GM18508 (cell line): Measurements from ENCODE around the gene SLC9A9.
"Not testable (repeated sequence)": the region's sequence is repeated elsewhere in the genome, so short reads cannot be mapped to it uniquely, and the experiment has no call there.

Experiments used
- ATAC-seq: cut with Tn5 transposase; IDR thresholded peaks from one replicate; pipeline ENCODE4 v1.9.1; 2021; ENCODE audit warnings: moderate number of reproducible peaks; ENCODE audit not compliant: insufficient read depth, unreplicated experiment

The SLC9A9 gene

GRCh38 chr3:143437405-143437804, 410.9 kb downstream of the SLC9A9 start:
- no peak for ATAC-seq

- ATAC-seq: no peak
Observed at GRCh38 chr3:143436231-143436930, 411.9 kb downstream of the SLC9A9 start.

GRCh38 chr3:143433787-143434378, 414.4 kb downstream of the SLC9A9 start:
- no peak for ATAC-seq

GRCh38 chr3:143431298-143431697, 417.0 kb downstream of the SLC9A9 start:
- ATAC-seq: not testable (repeated sequence)

GRCh38 chr3:143430568-143430967, 417.7 kb downstream of the SLC9A9 start:
- no peak for ATAC-seq

- no peak for ATAC-seq
Observed at GRCh38 chr3:143429628-143430514, 418.4 kb downstream of the SLC9A9 start.

- ATAC-seq: no peak
Observed at GRCh38 chr3:143428294-143428693, 420.0 kb downstream of the SLC9A9 start.

- no peak for ATAC-seq
Observed at GRCh38 chr3:143427631-143428030, 420.6 kb downstream of the SLC9A9 start.

- no peak for ATAC-seq
Observed at GRCh38 chr3:143424874-143425273, 423.4 kb downstream of the SLC9A9 start.

- ATAC-seq: no peak
Observed at GRCh38 chr3:143421556-143421955, 426.7 kb downstream of the SLC9A9 start.

GRCh38 chr3:143419611-143420010, 428.7 kb downstream of the SLC9A9 start:
- no peak for ATAC-seq

GRCh38 chr3:143418391-143418790, 429.9 kb downstream of the SLC9A9 start:
- no peak for ATAC-seq

- no peak for ATAC-seq
Observed at GRCh38 chr3:143416229-143416628, 432.0 kb downstream of the SLC9A9 start.

- ATAC-seq: no peak
Observed at GRCh38 chr3:143414571-143415253, 433.6 kb downstream of the SLC9A9 start.

GRCh38 chr3:143413372-143413771, 434.9 kb downstream of the SLC9A9 start:
- no peak for ATAC-seq

GRCh38 chr3:143412084-143412483, 436.2 kb downstream of the SLC9A9 start:
- ATAC-seq: no peak

GRCh38 chr3:143410259-143410658, 438.0 kb downstream of the SLC9A9 start:
- no peak for ATAC-seq

- no peak for ATAC-seq
Observed at GRCh38 chr3:143408771-143409170, 439.5 kb downstream of the SLC9A9 start.

- ATAC-seq: no peak
Observed at GRCh38 chr3:143402602-143403001, 445.7 kb downstream of the SLC9A9 start.

GRCh38 chr3:143396790-143397189, 451.5 kb downstream of the SLC9A9 start:
- no peak for ATAC-seq

GRCh38 chr3:143389388-143389787, 458.9 kb downstream of the SLC9A9 start:
- no peak for ATAC-seq
